OCI-LY7 (cell line): ENCODE results near the gene GATA5. TPM values are rescaled to one million over a fixed set of nuclear protein-coding genes. Genes with fewer than 3 reads are reported as not detected.

Experiments
- BruUV-seq: library from RNA; stranded (reverse); fragments of 400-500 nt; replicated peaks from 2 replicates; lab custom pipeline; 2021; lab: Mats Ljungman, UMichigan
- CTCF ChIA-PET: fragments of 300-600 bp; sonication (Branson Sonifier 250); formaldehyde crosslinking; loops from one replicate; lab custom pipeline; 2022; ENCODE audit warnings: antibody characterized with exemption; ENCODE audit not compliant: unreplicated experiment; lab: Charles Lee
- POLR2A ChIA-PET: fragments of 300-600 bp; sonication (Branson Sonifier 250); formaldehyde crosslinking; loops from one replicate; lab custom pipeline; 2022; ENCODE audit warnings: antibody characterized with exemption; lab: Charles Lee
- DNase-seq: peaks from one replicate; pipeline ENCODE4 v3.0.0-alpha.2; 2015; ENCODE audit warnings: low spot score
- H2AFZ ChIP-seq: fragments of 200-600 bp; sonication (generic), shearing (Covaris generic); 2 replicates; pipeline ENCODE4 v1.6.1; 2014; ENCODE audit warnings: mild to moderate bottlenecking, antibody characterized with exemption, low read length, moderate library complexity
- H3K27ac ChIP-seq: fragments of 200-600 bp; sonication (generic); 2 replicates; pipeline ENCODE4 v1.5.1; 2014; ENCODE audit warnings: mixed run types, low read depth, mild to moderate bottlenecking, moderate library complexity, low read length, inconsistent platforms; ENCODE audit not compliant: poor library complexity, severe bottlenecking
- H3K36me3 ChIP-seq: fragments of 200-600 bp; sonication (generic); 2 replicates; pipeline ENCODE4 v1.6.1; 2014; ENCODE audit warnings: mild to moderate bottlenecking, antibody characterized with exemption, low read length, moderate library complexity, mixed read lengths; ENCODE audit not compliant: insufficient read depth
- H3K4me1 ChIP-seq: fragments of 200-600 bp; sonication (generic); 2 replicates; pipeline ENCODE4 v1.5.1; 2014; ENCODE audit warnings: mild to moderate bottlenecking, low read length; ENCODE audit not compliant: insufficient read depth, poor library complexity, severe bottlenecking
- H3K4me2 ChIP-seq: fragments of 200-600 bp; sonication (generic); 2 replicates; pipeline ENCODE4 v1.6.1; 2014; ENCODE audit warnings: mild to moderate bottlenecking, low read length
- H3K4me3 ChIP-seq: fragments of 200-600 bp; sonication (generic); 2 replicates; pipeline ENCODE4 v1.5.1; 2014; ENCODE audit warnings: mild to moderate bottlenecking, low read depth, low read length; ENCODE audit not compliant: poor library complexity, severe bottlenecking
- H3K79me2 ChIP-seq: fragments of 200-600 bp; sonication (generic); 2 replicates; pipeline ENCODE4 v1.6.1; 2016; ENCODE audit warnings: low read depth, mild to moderate bottlenecking, low read length, moderate library complexity, mixed read lengths; ENCODE audit not compliant: insufficient read depth
- H3K9me2 ChIP-seq: fragments of 200-600 bp; sonication (generic); 2 replicates; pipeline ENCODE4 v1.6.1; 2016; ENCODE audit warnings: mild to moderate bottlenecking, low read length, mixed read lengths; ENCODE audit not compliant: insufficient read depth
- H3K9me3 ChIP-seq: fragments of 200-600 bp; sonication (generic); 2 replicates; pipeline ENCODE4 v1.6.1; 2014; ENCODE audit warnings: mild to moderate bottlenecking, mixed run types, low read length, mixed read lengths
- H4K20me1 ChIP-seq: fragments of 200-600 bp; sonication (generic); 2 replicates; pipeline ENCODE4 v1.6.1; 2014; ENCODE audit warnings: mild to moderate bottlenecking, antibody characterized with exemption, low read length, moderate library complexity, mixed read lengths; ENCODE audit not compliant: insufficient read depth
- CTCF ChIP-seq: fragments of 200-600 bp; sonication (generic); conservative IDR thresholded peaks from 2 replicates; pipeline ENCODE4 v1.5.1; 2014; ENCODE audit warnings: mild to moderate bottlenecking, antibody characterized with exemption, low read length, moderate library complexity, mixed read lengths
- EZH2phosphoT487 ChIP-seq: fragments of 200-600 bp; sonication (generic); IDR thresholded peaks from 2 replicates; pipeline ENCODE4 v1.6.1; 2018; ENCODE audit warnings: low read depth, borderline replicate concordance, mild to moderate bottlenecking, mixed run types, antibody characterized with exemption, low read length, moderate library complexity, mixed read lengths
- intact Hi-C: fragments of 100-400 bp; cut with micrococcal nuclease; formaldehyde crosslinking; loops from one replicate; pipeline ENCODE4 v1.10.0; 2022; ENCODE audit not compliant: unreplicated experiment
- total RNA-seq, 2 experiments: library from RNA; depleted of rRNA in 1 of 2; stranded (reverse); fragments of >200 nt in 1 of 2; shearing (Covaris generic) in 1 of 2; gene quantifications; 2 replicates each; pipeline ENCODE4 v1.2.3, GENCODE V29; 2014 to 2022

The GATA5 gene
- total RNA-seq, 2 experiments from 2014 or later = not detected

- ChIA-PET CTCF (no interaction called here), POLR2A (no interaction called here)
- no TSS peak for BruUV-seq
- Histone ChIP-seq H3K9me3 (no peaks in the 10 kb centered on the region), H3K79me2 (no peaks in the 10 kb centered on the region), H3K36me3 (no peaks in the 10 kb centered on the region), H3K4me1 (no peaks in the 10 kb centered on the region), H3K4me2 (no peak overlapping the region), H3K4me3 (no peak overlapping the region), H3K9me2 (no peaks in the 10 kb centered on the region), H2AFZ (no peak overlapping the region), H3K27ac (no peak overlapping the region), H4K20me1 (no peaks in the 10 kb centered on the region)
- intact Hi-C loops = no loop called here
- DNase-seq = no peak
- TF ChIP-seq EZH2phosphoT487 (no peak), CTCF (no peak)
Measured at GRCh38 chr20:62463651-62464424, 12.0 kb downstream of the GATA5 start.

- TF ChIP-seq CTCF = no peak
- TF ChIP-seq EZH2phosphoT487 = no peak
- no TSS peak for BruUV-seq
- H3K79me2 ChIP-seq = no peaks in the 10 kb centered on the region
- no peaks in the 10 kb centered on the region for H3K9me3 ChIP-seq
- no peaks in the 10 kb centered on the region for H3K36me3 ChIP-seq
- H3K4me1 ChIP-seq = no peaks in the 10 kb centered on the region
- H3K4me2 ChIP-seq = no peak overlapping the region
- POLR2A ChIA-PET = no interaction called here
- intact Hi-C loops = no loop called here
- no peak overlapping the region for H3K4me3 ChIP-seq
- H2AFZ ChIP-seq = no peak overlapping the region
- H3K27ac ChIP-seq = no peak overlapping the region
- no peaks in the 10 kb centered on the region for H4K20me1 ChIP-seq
- CTCF ChIA-PET = no interaction called here
- no peak for DNase-seq
- H3K9me2 ChIP-seq = no peaks in the 10 kb centered on the region
Measured at GRCh38 chr20:62462976-62463592, 12.7 kb downstream of the GATA5 start.

DNA sequence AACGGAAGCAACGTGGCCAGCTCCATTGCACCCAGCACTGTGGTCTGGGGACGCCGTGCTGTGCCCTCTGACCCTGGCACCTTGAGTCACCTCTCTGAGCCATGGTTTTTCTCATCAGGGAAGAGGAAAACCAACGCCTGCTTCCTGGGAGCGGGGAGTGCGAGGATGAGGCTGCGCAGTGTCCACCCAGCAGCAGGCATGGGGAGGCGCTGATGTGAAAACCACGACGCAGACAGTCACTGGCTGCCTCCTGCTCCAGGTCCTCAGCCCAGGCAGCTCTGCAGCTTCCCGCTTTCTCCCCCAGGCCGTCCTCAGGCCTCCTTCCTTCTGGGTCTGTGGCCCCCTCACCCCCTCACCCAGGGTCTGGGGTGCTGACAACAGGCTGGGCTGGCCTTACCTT, 14.0 kb downstream of the GATA5 start:
- Histone ChIP-seq H3K79me2 (no peaks in the 10 kb centered on the region), H2AFZ (no peak overlapping the region), H3K4me3 (no peak overlapping the region), H3K9me2 (no peaks in the 10 kb centered on the region), H3K4me2 (no peak overlapping the region), H4K20me1 (no peaks in the 10 kb centered on the region), H3K27ac (no peak overlapping the region), H3K36me3 (no peaks in the 10 kb centered on the region), H3K9me3 (no peaks in the 10 kb centered on the region), H3K4me1 (no peaks in the 10 kb centered on the region)
- BruUV-seq = no TSS peak
- ChIA-PET POLR2A (no interaction called here), CTCF (no interaction called here)
- DNase-seq = no peak
- intact Hi-C loops = no loop called here
- TF ChIP-seq CTCF (no peak), EZH2phosphoT487 (no peak)
